ENCODE data around the gene ATG4B.

Gene ATG4B

GRCh38 chr2:241612156-241613016 lies 25.1 kb upstream of the ATG4B start:
- ChIA-PET CTCF (interaction anchor here (1.0 to 1.9 kb wide), 5 partner anchors 10 to 106 kb away, joined by 3 to 5 read pairs (median 3); no protein-coding TSS in a partner anchor), POLR2A (no interaction called here)
- TF ChIP-seq CTCF (IDR thresholded peaks at IDR 0.05; ENCODE audit: insufficient read depth, low read length, missing control alignments), result no peak
- DNase-seq (ENCODE audit: low read depth, low spot score), result no peak
- no peak overlapping the region for H3K4me3 ChIP-seq (ENCODE audit: low read depth, low read length)

DNA sequence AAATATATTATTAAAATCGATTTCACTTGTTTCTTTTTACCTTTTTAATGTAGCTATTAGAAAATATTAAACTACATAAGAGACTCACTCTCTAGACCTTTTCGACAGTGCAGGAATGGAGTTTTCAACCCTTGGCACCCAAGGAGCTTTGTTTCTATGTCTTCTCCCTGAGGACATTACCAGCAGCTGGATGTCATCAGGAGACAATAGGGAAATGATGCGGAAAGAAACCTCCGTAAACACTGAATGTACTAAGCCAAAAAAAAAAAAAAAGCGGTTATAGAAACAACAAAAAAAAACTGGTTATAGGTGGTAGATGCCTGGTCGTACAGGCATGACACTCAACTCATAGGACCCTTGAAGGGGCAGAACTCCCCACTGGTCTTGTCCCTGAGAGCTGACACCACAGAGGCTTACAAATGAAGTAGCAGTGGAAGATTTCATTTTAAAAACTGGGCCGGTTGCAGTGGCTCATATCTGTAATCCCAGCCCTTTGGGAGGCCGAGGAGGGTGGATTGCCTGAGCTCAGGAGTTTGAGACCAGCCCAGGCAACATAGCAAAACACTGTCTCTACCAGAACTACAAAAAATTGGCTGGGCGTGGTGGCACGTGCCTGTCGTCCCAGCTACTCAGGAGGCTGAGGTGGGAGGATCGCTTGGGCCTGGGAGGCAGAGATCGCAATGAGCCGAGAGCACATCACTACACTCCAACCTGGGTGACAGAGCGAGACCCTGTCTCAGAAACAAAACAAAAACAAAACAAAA lies 24.3 kb upstream of the ATG4B start:
- DNase-seq (ENCODE audit: low read depth, low spot score), result no peak
- no peak overlapping the region for H3K4me3 ChIP-seq (ENCODE audit: low read depth, low read length)
- ChIA-PET CTCF (interaction anchor here (1.0 to 1.9 kb wide), 6 partner anchors 9 to 107 kb away, joined by 3 to 5 read pairs (median 3); no protein-coding TSS in a partner anchor), POLR2A (interaction anchor here (0.6 kb wide), 1 partner anchor 79 kb away, joined by 3 read pairs; no protein-coding TSS in a partner anchor)
- TF ChIP-seq CTCF (IDR thresholded peaks at IDR 0.05; ENCODE audit: insufficient read depth, low read length, missing control alignments), result no peak

GRCh38 chr2:241615041-241615440 lies 22.5 kb upstream of the ATG4B start:
- DNase-seq (ENCODE audit: low read depth, low spot score), result no peak
- CTCF ChIA-PET, result no interaction called here
- TF ChIP-seq CTCF (IDR thresholded peaks at IDR 0.05; ENCODE audit: insufficient read depth, low read length, missing control alignments), result no peak

GRCh38 chr2:241615522-241616052 lies 21.9 kb upstream of the ATG4B start:
- TF ChIP-seq CTCF (IDR thresholded peaks at IDR 0.05; ENCODE audit: insufficient read depth, low read length, missing control alignments), result no peak
- no peak for DNase-seq (ENCODE audit: low read depth, low spot score)
- ChIA-PET CTCF (no interaction called here), POLR2A (no interaction called here)
- H3K4me3 ChIP-seq (ENCODE audit: low read depth, low read length), result no peak overlapping the region

More at GRCh38 chr2:241615041-241615440, 22.5 kb upstream of the ATG4B start:
- POLR2A ChIA-PET, result no interaction called here
- no peak overlapping the region for H3K4me3 ChIP-seq (ENCODE audit: low read depth, low read length)

GRCh38 chr2:241616168-241617125 lies 21.0 kb upstream of the ATG4B start:
- CTCF ChIA-PET, result interaction anchor here (0.7 kb wide), 1 partner anchor 10 kb away, joined by 3 read pairs; no protein-coding TSS in a partner anchor
- POLR2A ChIA-PET, result no interaction called here
- no peak overlapping the region for H3K4me3 ChIP-seq (ENCODE audit: low read depth, low read length)
- DNase-seq (ENCODE audit: low read depth, low spot score), result no peak
- TF ChIP-seq CTCF (IDR thresholded peaks at IDR 0.05; ENCODE audit: insufficient read depth, low read length, missing control alignments), result no peak
